GM19023 (cell line): ENCODE measurements around the gene ITCH.
"Not testable (repeated sequence)": the region's sequence is repeated elsewhere in the genome, so short reads cannot be mapped to it uniquely, and the experiment has no call there.

ENCODE experiments used
- ATAC-seq: cut with Tn5 transposase; IDR thresholded peaks from one replicate; pipeline ENCODE4 v1.9.1; 2021; ENCODE audit warnings: mild to moderate bottlenecking, moderate library complexity; ENCODE audit not compliant: unreplicated experiment

Gene ITCH

GRCh38 chr20:34449674-34450592 lies 86.9 kb downstream of the ITCH start:
- no peak for ATAC-seq

- ATAC-seq, result no peak
These were observed 89.4 kb downstream of the ITCH start for GRCh38 chr20:34452281-34452982.

GRCh38 chr20:34458631-34459030 lies 95.6 kb downstream of the ITCH start:
- ATAC-seq, result no peak

- ATAC-seq, result no peak
These were observed 96.3 kb downstream of the ITCH start for GRCh38 chr20:34459209-34459897.

GRCh38 chr20:34461779-34462087 lies 98.7 kb downstream of the ITCH start:
- ATAC-seq, result no peak

- no peak for ATAC-seq
These were observed 105.9 kb downstream of the ITCH start for GRCh38 chr20:34468951-34469350.

- ATAC-seq, result no peak
These were observed 109.3 kb downstream of the ITCH start for GRCh38 chr20:34472246-34472925.

- no peak for ATAC-seq
These were observed 110.3 kb downstream of the ITCH start for GRCh38 chr20:34473262-34473883.

GRCh38 chr20:34475979-34476736 lies 113.1 kb downstream of the ITCH start:
- ATAC-seq, result no peak

GRCh38 chr20:34479627-34480026 lies 116.6 kb downstream of the ITCH start:
- ATAC-seq, result no peak

GRCh38 chr20:34482154-34482553 lies 119.1 kb downstream of the ITCH start:
- not testable (repeated sequence) for ATAC-seq

GRCh38 chr20:34483585-34484220 lies 120.6 kb downstream of the ITCH start:
- ATAC-seq, result not testable (repeated sequence)

GRCh38 chr20:34485068-34485634 lies 122.1 kb downstream of the ITCH start:
- ATAC-seq, result no peak

GRCh38 chr20:34491226-34491931 lies 128.3 kb downstream of the ITCH start:
- ATAC-seq, result no peak

- no peak for ATAC-seq
These were observed 128.9 kb downstream of the ITCH start for GRCh38 chr20:34491932-34492509.

- no peak for ATAC-seq
These were observed 130.6 kb downstream of the ITCH start for GRCh38 chr20:34493646-34494045.

- ATAC-seq, result no peak
These were observed 132.2 kb downstream of the ITCH start for GRCh38 chr20:34495307-34495706.

- no peak for ATAC-seq
These were observed 132.8 kb downstream of the ITCH start for GRCh38 chr20:34495916-34496315.
